ENCODE measurements around the gene C8A.

DNA sequence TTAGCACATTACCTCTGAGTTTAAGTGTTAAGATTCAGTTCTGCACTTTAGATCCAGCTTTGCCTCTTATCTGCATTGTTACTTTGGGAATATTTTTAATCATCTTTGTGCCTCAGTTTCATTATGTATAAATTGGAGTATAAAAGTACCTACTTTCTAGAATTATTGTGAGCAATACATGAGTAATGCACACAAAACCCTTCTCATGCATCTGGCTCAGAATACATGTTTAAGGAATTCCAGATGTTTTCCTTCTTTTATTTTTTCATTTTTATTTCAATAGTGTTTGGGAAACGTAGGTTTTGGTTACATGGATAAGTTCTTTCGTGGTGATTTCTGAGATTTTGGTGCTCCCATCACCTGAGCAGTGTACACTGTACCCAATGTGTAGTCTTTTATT, 14.2 kb downstream of the C8A start:
- TF ChIP-seq TCF12 (IDR thresholded peaks at IDR 0.05; ENCODE audit: low read depth) (no peak), TAF1 (IDR thresholded peaks at IDR 0.05; ENCODE audit: low read depth) (no peak), RAD21 (IDR thresholded peaks at IDR 0.05; ENCODE audit: low read depth) (no peak), MAX (IDR thresholded peaks at IDR 0.05) (no peak)
- TF ChIP-seq, protein P1, sequence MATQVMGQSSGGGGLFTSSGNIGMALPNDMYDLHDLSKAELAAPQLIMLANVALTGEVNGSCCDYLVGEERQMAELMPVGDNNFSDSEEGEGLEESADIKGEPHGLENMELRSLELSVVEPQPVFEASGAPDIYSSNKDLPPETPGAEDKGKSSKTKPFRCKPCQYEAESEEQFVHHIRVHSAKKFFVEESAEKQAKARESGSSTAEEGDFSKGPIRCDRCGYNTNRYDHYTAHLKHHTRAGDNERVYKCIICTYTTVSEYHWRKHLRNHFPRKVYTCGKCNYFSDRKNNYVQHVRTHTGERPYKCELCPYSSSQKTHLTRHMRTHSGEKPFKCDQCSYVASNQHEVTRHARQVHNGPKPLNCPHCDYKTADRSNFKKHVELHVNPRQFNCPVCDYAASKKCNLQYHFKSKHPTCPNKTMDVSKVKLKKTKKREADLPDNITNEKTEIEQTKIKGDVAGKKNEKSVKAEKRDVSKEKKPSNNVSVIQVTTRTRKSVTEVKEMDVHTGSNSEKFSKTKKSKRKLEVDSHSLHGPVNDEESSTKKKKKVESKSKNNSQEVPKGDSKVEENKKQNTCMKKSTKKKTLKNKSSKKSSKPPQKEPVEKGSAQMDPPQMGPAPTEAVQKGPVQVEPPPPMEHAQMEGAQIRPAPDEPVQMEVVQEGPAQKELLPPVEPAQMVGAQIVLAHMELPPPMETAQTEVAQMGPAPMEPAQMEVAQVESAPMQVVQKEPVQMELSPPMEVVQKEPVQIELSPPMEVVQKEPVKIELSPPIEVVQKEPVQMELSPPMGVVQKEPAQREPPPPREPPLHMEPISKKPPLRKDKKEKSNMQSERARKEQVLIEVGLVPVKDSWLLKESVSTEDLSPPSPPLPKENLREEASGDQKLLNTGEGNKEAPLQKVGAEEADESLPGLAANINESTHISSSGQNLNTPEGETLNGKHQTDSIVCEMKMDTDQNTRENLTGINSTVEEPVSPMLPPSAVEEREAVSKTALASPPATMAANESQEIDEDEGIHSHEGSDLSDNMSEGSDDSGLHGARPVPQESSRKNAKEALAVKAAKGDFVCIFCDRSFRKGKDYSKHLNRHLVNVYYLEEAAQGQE (IDR thresholded peaks at IDR 0.05; ENCODE audit: low read depth): no peak

Measured in Ishikawa (cell line).